IPS-20b (cell line): ENCODE results near the gene NKIRAS1.

Experiments
- H3K27ac ChIP-seq: one replicate; pipeline ENCODE4 v1.5.1; 2013; ENCODE audit warnings: low read length
- H3K27me3 ChIP-seq: 2 replicates; pipeline ENCODE4 v1.6.1; 2013; ENCODE audit warnings: mild to moderate bottlenecking, low read length, inconsistent platforms; ENCODE audit not compliant: insufficient read depth
- H3K36me3 ChIP-seq: 2 replicates; pipeline ENCODE4 v1.6.1; 2013; ENCODE audit warnings: low read depth, mild to moderate bottlenecking, inconsistent platforms, low read length, moderate library complexity; ENCODE audit not compliant: insufficient read depth
- H3K4me1 ChIP-seq: 2 replicates; pipeline ENCODE4 v1.6.1; 2013; ENCODE audit warnings: mild to moderate bottlenecking, control low read depth, inconsistent platforms, low read length, moderate library complexity; ENCODE audit not compliant: insufficient read depth
- H3K4me3 ChIP-seq: 2 replicates; pipeline ENCODE4 v1.5.1; 2013; ENCODE audit warnings: mild to moderate bottlenecking, low read length, inconsistent platforms
- H3K9ac ChIP-seq: 2 replicates; pipeline ENCODE4 v1.6.1; 2013; ENCODE audit warnings: low read depth, mild to moderate bottlenecking, inconsistent platforms, low read length, moderate library complexity
- H3K9me3 ChIP-seq: 2 replicates; pipeline ENCODE4 v1.6.1; 2013; ENCODE audit warnings: mild to moderate bottlenecking, low read depth, low read length, inconsistent platforms; ENCODE audit not compliant: insufficient read depth

The NKIRAS1 gene

DNA sequence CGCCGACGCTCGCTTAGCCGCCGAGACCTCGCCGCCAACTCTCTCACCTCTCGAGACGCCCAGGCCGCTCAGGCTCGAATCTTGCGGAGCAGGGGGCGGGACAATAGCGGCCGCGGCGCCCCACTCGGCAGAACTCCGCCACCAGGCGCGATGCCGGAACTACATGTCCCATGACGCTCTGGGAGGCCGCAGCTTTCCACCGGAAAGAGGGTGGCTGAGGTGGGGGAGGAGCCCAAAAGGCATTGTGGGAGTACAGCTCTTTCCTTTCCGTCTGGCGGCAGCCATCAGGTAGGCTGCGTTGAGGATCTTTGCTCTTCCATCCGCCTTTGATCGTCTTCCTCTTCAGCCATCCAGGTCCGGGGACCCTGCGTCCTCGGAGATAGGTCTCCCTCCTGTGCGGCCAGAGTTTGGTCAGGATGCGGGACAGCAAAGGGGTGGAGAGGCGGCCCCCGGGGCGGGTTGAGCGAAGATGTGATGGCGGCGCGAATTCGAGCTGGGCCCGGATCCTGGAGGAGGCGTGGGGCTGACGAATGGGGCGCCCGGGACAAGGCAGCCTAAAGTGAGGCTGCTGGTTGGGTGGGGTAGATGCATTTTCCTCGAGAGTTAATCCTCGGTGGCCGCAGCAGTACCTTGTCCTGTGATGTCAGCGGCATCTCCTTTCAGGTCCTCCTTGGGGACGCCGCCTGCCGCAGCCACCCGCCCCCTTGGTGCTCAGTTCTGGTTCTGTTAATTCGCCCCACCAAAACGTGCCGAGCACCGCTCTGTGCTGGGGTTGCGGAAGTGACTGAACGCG, at the start of gene NKIRAS1, which contains the start of gene RPL15:
TSS of gene NKIRAS1 (minus strand) at position 105 of the 793 bp plus-strand sequence. CDS start 6,086 bp downstream, outside the sequence.
TSS of gene RPL15 (plus strand) at position 247 of the 793 bp plus-strand sequence. CDS start 728 bp downstream, outside the sequence.
- Histone ChIP-seq H3K9ac (peak within 1 kb of the TSS; percentile 99), H3K27ac (peak within 1 kb of the TSS; percentile 87), H3K27me3 (peaks cover 11% of the 10 kb centered on the region; the same call in 1 of the 2 replicates), H3K4me3 (peak within 1 kb of the TSS; percentile 100), H3K4me1 (peaks cover 9% of the 10 kb centered on the region), H3K36me3 (peaks cover 43% of the 10 kb centered on the region), H3K9me3 (no peaks in the 10 kb centered on the region)

DNA sequence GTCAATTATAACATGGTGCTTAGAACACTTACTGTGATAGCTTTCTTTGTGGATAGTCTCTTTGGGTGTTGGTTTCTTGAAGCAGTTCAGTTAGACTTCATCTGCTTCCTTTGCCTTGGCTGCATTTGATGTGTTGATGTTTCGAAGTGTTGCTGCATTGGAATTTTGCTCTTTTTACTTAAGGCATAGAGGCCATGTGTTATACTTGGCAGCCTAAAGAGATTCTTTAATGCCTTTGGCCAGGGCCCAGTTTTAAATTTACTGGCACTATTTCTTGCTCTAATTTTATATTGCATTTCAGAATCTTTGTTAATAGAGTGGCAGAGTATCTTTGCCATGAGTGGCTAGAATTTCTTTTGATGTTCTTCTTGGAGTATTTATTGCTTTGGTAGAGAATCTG, 49.5 kb upstream of the NKIRAS1 start:
- H3K27me3 ChIP-seq, result no peaks in the 10 kb centered on the region
- no peak overlapping the region for H3K9ac ChIP-seq
- H3K27ac ChIP-seq, result no peak overlapping the region
- H3K36me3 ChIP-seq, result peaks cover 78% of the 10 kb centered on the region
- no peak overlapping the region for H3K4me3 ChIP-seq
- no peaks in the 10 kb centered on the region for H3K9me3 ChIP-seq
- no peaks in the 10 kb centered on the region for H3K4me1 ChIP-seq

DNA sequence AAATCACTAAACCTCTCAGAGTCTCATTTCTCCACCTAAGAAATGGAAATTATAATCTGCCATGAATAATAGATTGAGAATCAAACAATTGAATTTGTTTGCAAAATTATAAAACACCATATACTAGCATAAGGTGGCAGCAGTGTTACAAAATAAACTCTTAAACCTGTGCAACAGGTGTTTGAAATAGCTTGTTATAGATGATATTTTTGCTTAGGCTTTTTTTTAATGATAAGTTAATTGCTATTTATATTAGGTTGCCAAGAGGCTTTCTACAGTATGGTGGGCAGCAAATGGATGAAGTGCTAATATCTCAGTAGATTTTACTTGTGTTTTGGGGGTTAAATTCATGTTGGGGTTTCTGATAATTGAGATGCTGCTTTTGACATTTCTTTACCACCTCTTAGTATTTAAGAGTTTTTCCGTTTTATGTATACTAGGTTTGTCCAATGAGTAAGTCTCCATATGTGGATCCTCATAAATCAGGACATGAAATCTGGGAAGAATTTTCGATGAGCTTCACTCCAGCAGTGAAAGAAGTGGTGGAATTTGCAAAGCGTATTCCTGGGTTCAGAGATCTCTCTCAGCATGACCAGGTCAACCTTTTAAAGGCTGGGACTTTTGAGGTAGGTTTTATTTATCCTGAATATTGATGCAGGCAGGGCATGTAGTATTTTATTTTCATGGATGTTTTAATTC, 47.9 kb upstream of the NKIRAS1 start:
- Histone ChIP-seq H3K9me3 (no peaks in the 10 kb centered on the region), H3K4me1 (no peaks in the 10 kb centered on the region), H3K4me3 (no peak overlapping the region), H3K36me3 (peaks cover 85% of the 10 kb centered on the region), H3K27me3 (no peaks in the 10 kb centered on the region), H3K9ac (no peak overlapping the region), H3K27ac (no peak overlapping the region)

DNA sequence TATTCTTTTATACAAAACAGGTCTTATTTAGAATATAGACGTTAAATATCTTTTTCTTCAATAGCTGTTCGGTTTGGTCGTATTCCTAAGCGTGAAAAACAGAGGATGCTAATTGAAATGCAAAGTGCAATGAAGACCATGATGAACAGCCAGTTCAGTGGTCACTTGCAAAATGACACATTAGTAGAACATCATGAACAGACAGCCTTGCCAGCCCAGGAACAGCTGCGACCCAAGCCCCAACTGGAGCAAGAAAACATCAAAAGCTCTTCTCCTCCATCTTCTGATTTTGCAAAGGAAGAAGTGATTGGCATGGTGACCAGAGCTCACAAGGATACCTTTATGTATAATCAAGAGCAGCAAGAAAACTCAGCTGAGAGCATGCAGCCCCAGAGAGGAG, 45.1 kb upstream of the NKIRAS1 start:
- Histone ChIP-seq H3K27ac (no peak overlapping the region), H3K36me3 (peaks cover 73% of the 10 kb centered on the region), H3K9me3 (no peaks in the 10 kb centered on the region), H3K4me3 (no peak overlapping the region), H3K4me1 (no peaks in the 10 kb centered on the region), H3K9ac (no peak overlapping the region), H3K27me3 (no peaks in the 10 kb centered on the region)

DNA sequence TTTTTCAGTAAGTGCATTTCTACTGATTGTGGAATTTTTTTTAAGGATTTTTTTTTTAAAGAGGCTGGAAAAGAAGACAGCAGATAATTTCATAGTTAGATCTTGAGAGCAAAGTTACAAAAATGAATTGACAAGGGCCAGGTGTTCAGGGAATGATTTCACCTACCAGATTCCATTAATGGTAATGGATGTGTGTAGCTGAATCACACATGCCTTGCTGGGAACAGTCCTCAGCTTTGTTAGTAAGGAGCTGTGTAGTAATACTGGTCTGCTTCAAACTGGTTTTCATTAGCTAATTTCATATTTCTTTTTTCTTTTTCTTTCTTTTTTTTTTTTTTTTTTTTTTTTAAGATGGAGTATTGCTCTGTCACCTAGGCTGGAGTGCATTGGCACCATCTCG, 44.3 kb upstream of the NKIRAS1 start:
- Histone ChIP-seq H3K27ac (no peak overlapping the region), H3K36me3 (peaks cover 73% of the 10 kb centered on the region), H3K4me1 (no peaks in the 10 kb centered on the region), H3K27me3 (no peaks in the 10 kb centered on the region), H3K4me3 (no peak overlapping the region), H3K9ac (no peak overlapping the region), H3K9me3 (no peaks in the 10 kb centered on the region)

DNA sequence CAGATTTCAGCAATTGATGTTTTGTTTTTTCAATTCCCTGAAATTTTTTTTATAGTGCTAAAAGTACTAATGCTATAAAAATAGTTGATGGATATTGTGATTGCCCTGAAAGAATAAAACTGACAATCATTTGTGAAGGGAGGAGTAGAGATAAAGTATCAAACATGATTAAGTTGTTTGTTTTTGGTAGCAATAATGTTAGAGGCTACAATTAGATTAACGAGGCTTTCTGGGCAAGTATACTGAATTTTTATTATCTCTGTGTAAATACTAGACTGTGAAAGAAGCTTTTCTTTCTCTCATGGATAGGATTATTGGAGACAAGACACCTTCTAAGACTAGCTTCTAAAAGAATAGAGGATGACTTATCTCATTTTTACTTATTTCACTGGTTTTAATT, 43.9 kb upstream of the NKIRAS1 start:
- no peak overlapping the region for H3K4me3 ChIP-seq
- no peak overlapping the region for H3K9ac ChIP-seq
- no peaks in the 10 kb centered on the region for H3K4me1 ChIP-seq
- H3K27me3 ChIP-seq, result no peaks in the 10 kb centered on the region
- H3K36me3 ChIP-seq, result peaks cover 72% of the 10 kb centered on the region
- H3K9me3 ChIP-seq, result no peaks in the 10 kb centered on the region
- no peak overlapping the region for H3K27ac ChIP-seq

DNA sequence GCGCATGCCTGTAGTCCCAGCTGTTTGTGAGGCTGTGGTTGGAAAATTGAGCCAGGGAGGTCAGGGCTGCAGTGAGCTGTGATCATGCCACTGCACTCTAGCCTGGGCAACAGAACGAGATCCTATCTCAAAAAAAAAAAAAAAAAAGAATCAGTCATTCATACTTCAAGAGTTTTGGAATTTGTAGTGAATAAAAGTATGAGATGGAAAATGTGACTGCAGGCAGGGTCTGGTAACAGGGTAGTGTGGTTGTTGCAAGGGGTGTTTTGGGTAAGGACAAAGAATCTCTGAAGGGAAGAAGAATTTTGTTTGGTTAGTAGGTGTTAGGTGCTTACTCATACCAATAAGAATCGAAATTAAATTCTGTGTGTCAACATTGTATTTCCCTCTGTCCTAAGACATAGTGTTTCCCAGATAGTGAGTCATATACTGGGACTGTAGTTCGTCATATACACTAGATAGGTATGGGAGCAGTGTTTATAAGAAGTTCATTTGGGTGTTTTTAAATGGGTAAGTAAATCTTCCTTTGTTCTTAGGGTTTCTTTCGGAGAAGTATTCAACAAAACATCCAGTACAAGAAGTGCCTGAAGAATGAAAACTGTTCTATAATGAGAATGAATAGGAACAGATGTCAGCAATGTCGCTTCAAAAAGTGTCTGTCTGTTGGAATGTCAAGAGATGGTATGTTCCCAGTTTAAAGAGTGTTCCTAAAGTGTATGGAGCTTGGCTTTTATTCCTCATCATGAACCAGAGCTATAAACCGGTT, 42.5 kb upstream of the NKIRAS1 start:
- Histone ChIP-seq H3K4me3 (no peak overlapping the region), H3K4me1 (no peaks in the 10 kb centered on the region), H3K27me3 (no peaks in the 10 kb centered on the region), H3K9me3 (no peaks in the 10 kb centered on the region), H3K27ac (no peak overlapping the region), H3K36me3 (peaks cover 67% of the 10 kb centered on the region), H3K9ac (no peak overlapping the region)

DNA sequence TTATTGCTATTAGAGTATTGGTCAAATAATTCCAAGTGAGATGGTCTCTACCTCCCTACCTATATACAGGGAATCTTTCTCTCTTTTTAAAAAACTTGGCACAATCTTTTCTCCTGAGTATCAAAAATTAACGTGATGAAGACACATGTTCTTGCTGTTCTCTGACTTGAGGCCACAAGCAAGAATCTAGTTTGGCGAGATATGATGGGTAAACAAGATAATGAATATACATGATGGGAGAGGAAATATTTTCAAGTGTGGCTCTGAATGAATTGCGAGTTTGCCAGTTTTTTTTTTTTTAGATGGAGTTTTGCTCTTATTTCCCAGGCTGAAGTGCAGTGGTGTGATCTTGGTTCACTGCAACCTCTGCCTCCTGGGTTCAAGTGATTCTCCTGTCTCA, 39.9 kb upstream of the NKIRAS1 start:
- Histone ChIP-seq H3K9me3 (no peaks in the 10 kb centered on the region), H3K36me3 (peaks cover 42% of the 10 kb centered on the region), H3K4me1 (no peaks in the 10 kb centered on the region), H3K9ac (no peak overlapping the region), H3K27ac (no peak overlapping the region), H3K27me3 (no peaks in the 10 kb centered on the region), H3K4me3 (no peak overlapping the region)

DNA sequence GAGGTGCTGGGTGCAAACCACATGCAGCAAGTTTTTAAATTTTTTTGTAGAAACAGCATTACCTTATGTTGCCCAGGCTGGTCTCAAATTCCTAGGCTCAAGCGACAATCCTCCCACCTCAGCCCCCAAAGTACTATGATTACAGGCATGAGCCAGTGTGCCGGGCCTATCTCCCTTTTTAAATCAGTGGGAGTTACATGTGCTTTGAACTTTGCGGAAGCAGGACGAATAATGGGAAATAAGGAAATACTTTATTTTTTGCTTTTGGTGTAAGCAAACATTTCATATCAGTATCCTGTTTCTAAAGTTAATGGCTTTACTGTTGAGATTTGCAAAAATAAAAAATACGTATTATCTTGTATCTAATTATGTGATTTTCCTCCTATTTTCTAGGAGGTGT, 37.4 kb upstream of the NKIRAS1 start:
- no peak overlapping the region for H3K4me3 ChIP-seq
- H3K27ac ChIP-seq, result no peak overlapping the region
- H3K9ac ChIP-seq, result no peak overlapping the region
- no peaks in the 10 kb centered on the region for H3K27me3 ChIP-seq
- H3K9me3 ChIP-seq, result no peaks in the 10 kb centered on the region
- H3K4me1 ChIP-seq, result 0 out of 2 replicates have a peak, but pooled peaks cover 2% of the 10 kb centered on the region
- H3K36me3 ChIP-seq, result peaks cover 22% of the 10 kb centered on the region

DNA sequence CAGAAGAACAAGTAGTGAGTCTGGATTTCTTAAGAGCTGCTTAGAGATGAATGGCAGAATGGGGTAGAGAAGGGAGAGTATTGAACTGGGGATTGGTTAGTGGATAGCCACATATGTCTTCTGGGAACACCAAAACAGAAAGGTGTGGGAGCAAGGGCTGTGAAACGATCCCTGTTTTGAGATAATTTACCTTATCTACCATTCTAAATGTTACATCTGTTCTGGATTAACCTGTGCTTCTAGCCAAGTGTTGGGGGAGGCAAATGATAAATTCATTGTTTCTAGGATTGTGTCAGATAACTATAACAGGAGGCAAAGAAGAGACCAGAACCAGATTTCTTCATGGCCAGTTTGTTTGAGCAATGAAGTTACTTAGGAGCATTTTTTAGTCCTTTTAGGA, 36.7 kb upstream of the NKIRAS1 start:
- peaks cover 20% of the 10 kb centered on the region for H3K36me3 ChIP-seq
- 0 out of 2 replicates have a peak, but pooled peaks cover 2% of the 10 kb centered on the region for H3K4me1 ChIP-seq
- H3K9ac ChIP-seq, result no peak overlapping the region
- H3K27me3 ChIP-seq, result no peaks in the 10 kb centered on the region
- no peak overlapping the region for H3K27ac ChIP-seq
- H3K4me3 ChIP-seq, result no peak overlapping the region
- H3K9me3 ChIP-seq, result no peaks in the 10 kb centered on the region

DNA sequence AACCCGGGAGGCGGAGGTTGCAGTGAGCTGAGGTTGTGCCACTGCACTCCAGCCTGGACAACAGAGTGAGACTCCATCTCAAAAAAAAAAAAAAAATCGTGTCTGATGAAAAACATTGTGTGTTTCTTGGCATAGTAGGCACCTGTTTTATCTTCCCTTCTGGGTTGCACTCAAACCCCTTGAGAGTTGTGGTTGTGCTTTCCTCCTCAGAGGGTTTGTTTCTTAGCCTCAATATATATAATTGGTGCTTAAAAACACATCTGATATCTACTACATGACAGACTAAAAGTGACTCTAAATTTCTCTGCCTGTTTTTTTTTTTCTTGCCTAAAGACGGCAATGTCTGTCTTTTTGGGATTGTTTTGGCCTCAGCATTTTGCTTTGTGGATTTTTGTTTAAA, 35.9 kb upstream of the NKIRAS1 start:
- Histone ChIP-seq H3K27ac (no peak overlapping the region), H3K9ac (no peak overlapping the region), H3K4me1 (peaks cover 2% of the 10 kb centered on the region; the same call in 1 of the 2 replicates), H3K27me3 (no peaks in the 10 kb centered on the region), H3K36me3 (peaks cover 26% of the 10 kb centered on the region), H3K4me3 (no peak overlapping the region), H3K9me3 (no peaks in the 10 kb centered on the region)
